Epithelial cell of proximal tubule (primary cell): ENCODE results near the gene IPCEF1. TPM values are rescaled to one million over a fixed set of nuclear protein-coding genes. Genes with fewer than 3 reads are reported as not detected.
A peak's percentile ranks its signal among the peaks of the same experiment; 100 is the strongest.

Experiments used
- DNase-seq: peaks from one replicate; pipeline ENCODE4 v3.0.0-alpha.2; 2011; ENCODE audit warnings: low read depth
- H3K4me3 ChIP-seq: 2 replicates; pipeline ENCODE4 v1.5.1; 2011; ENCODE audit warnings: low read depth, mild to moderate bottlenecking, low read length
- total RNA-seq: library from RNA; depleted of rRNA; stranded (reverse); fragments of >200 nt; gene quantifications from 2 replicates; pipeline ENCODE4 v1.2.3, GENCODE V29; 2015
- TF ChIP-seq, protein P1 (sequence below): conservative IDR thresholded peaks from 2 replicates; pipeline ENCODE4 v1.5.1; 2012; ENCODE audit warnings: low read depth, mild to moderate bottlenecking, low read length

Gene IPCEF1
- total RNA-seq, 1 donor from 2014 or later, result 0.63 TPM

DNA sequence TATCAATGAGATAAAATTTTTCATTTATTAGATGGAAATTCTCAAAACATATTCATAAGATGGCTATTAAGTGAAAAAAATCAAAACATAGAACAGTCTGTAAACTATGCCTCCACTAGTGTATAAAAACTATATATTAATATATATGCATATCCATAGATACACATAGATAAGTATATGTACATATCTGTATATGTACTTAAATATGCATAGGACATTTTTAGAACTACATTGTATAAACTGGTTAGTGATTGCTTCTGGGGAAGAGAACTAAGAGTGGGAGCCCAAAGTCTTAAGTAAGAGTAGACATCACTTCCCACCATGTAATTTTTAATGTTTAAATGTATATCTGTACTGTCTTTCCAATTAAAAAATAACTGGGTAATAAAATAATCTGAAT, 31.5 kb downstream of the IPCEF1 start:
- no peak for DNase-seq
- TF ChIP-seq, protein P1, sequence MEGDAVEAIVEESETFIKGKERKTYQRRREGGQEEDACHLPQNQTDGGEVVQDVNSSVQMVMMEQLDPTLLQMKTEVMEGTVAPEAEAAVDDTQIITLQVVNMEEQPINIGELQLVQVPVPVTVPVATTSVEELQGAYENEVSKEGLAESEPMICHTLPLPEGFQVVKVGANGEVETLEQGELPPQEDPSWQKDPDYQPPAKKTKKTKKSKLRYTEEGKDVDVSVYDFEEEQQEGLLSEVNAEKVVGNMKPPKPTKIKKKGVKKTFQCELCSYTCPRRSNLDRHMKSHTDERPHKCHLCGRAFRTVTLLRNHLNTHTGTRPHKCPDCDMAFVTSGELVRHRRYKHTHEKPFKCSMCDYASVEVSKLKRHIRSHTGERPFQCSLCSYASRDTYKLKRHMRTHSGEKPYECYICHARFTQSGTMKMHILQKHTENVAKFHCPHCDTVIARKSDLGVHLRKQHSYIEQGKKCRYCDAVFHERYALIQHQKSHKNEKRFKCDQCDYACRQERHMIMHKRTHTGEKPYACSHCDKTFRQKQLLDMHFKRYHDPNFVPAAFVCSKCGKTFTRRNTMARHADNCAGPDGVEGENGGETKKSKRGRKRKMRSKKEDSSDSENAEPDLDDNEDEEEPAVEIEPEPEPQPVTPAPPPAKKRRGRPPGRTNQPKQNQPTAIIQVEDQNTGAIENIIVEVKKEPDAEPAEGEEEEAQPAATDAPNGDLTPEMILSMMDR, result no peak

DNA sequence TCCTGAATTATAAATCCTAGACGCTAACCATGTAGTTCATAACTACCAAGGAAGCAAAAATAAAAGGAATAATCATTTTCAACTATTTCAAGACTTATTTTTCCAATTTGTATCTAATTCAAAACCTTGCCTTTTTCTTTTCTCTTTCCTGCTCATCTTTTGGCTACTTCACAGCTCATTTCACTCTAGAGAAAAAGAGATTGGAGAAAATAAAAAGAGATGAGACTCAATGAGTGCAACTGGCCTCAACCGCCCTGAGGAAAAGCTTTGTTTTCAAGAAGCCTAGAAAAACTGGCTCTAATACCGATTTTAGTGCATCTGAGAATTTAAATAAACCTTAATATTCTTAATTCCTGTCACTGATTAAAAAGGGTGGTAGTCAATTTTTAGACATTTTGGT, 36.4 kb downstream of the IPCEF1 start:
- TF ChIP-seq, protein P1, result no peak
- H3K4me3 ChIP-seq, result no peak overlapping the region

More for the DNA sequence above, 31.5 kb downstream of the IPCEF1 start:
- no peak overlapping the region for H3K4me3 ChIP-seq

DNA sequence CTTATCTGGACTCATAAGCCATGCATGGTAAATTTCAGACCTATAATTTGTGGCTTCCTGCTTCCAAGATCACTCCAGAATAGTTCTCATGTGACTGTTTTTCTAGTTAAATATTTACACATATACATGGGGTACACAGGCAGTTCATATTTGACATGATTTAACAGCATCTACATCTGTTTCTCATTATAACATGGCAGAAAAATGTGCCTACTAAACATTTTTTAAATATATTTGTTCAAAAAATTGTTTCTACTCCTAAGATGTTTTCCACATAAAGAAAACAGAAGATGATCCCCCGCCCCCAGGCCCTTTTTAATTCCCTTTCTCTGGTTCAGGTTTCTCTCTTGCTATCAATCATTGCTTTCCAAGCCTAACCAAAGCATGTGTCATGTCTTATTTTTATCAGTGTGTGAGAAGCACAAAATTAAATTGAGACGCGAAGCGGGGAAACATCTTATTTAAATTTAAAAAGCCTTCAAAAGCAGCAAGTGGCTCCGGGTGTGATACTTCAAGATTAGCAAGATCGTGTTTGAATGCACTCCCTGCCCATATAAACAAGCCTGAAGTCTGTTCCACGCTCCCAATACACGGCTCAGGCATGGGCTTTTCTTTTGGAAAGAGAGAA, 37.3 kb downstream of the IPCEF1 start:
- peak overlapping the region; percentile 15 for H3K4me3 ChIP-seq
- no peak for DNase-seq
- TF ChIP-seq, protein P1, result no peak

More for the DNA sequence above, 36.4 kb downstream of the IPCEF1 start:
- DNase-seq, result no peak

DNA sequence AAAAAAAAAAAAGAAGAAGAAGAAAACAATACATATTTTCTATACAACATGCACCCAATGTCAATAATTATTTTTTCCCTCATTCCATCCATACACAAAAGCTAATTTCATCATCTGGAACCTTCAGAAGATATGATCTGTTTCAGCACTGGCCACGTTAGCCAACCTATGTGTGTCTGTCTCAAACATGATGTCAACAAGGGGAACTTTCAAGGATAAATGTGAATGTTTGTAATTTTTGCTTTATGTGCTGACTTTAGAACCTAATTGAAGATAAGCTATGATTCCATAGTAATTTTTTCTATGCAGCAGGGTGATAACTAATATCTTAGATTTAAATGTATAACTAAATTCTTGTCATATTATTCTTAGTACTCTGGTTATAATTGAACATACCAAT, 37.9 kb downstream of the IPCEF1 start:
- DNase-seq, result no peak
- TF ChIP-seq, protein P1, result no peak
- no peak overlapping the region for H3K4me3 ChIP-seq

DNA sequence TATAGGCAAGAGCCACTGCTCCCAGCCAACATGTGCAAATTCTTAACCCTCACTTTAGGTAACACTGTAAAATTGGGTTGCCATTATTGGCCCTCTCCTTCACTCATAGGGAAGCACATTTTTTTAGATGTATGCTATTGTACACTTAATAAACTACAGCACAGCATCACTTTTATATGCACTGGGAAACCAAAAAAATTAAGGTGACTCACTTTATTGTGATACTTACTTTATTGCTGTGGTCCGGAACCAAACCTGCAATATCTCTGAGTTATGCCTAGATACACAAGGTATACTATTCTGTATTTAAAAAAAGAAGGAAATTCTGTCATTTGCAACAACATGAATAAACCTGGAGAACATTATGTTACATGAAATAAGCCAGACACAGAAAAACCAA, 40.5 kb downstream of the IPCEF1 start:
- TF ChIP-seq, protein P1, result no peak
- no peak overlapping the region for H3K4me3 ChIP-seq

DNA sequence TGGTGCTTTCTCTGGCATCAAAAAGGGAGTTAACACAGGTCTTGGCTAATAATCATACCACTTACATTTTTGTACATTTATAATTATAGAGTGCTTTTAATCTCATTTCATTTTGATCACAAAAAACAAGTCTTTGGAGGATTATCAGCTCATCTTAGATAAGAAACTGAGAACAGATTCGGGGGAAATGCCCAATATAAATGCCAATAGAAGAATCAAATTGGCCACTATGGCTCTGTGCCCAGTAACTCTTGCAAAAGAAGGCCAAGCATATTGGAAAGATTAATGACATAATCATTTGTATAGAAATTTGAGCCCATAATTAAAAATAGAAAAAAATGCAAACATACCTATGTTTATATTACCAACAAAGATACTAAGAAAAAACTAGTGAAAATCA, 42.5 kb downstream of the IPCEF1 start:
- TF ChIP-seq, protein P1, result no peak

More for the DNA sequence above, 40.5 kb downstream of the IPCEF1 start:
- DNase-seq, result no peak

DNA sequence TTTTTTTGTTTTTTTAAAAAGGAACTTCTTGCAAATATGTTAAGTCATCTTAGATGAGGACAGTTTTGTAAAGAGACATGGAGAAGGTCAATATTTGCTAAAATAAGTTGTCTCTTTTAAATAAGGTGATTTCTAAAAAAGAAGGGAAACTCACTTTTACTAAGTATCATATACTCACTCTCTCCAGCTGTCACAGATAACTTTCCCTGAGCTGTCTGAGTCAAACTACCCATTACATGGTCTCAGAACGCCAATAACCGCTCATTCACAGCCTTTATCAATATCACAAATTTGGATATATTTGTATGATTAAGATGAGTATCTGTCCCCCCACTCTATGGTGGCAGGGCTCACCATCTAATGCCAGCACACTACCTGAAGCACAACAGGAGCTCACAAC, 47.6 kb downstream of the IPCEF1 start:
- no peak for DNase-seq
- no peak overlapping the region for H3K4me3 ChIP-seq
- TF ChIP-seq, protein P1, result no peak

More for the DNA sequence above, 42.5 kb downstream of the IPCEF1 start:
- DNase-seq, result no peak
- no peak overlapping the region for H3K4me3 ChIP-seq
